Mesenteric fat pad (tissue), 1 donor: ENCODE measurements around the gene TRPM3. TPM values are rescaled to one million over a fixed set of nuclear protein-coding genes. Genes with fewer than 3 reads are reported as not detected.

Experiments used
- DNase-seq: peaks from one replicate; pipeline ENCODE4 v3.0.0-alpha.2; 2020; ENCODE audit warnings: low spot score
- total RNA-seq: library from RNA; stranded (reverse); fragmentation: NEBNext Ultra II Directional; extraction: Animal tissue kit (Norgen Biotek cat#: 25700); gene quantifications from one replicate; pipeline ENCODE4 v1.2.1, GENCODE V29; 2021
- donor health status: DM: yes; HTN: yes; CAD: no.

TRPM3 gene
- total RNA-seq, 1 donor from 2014 or later, result 0.48 TPM

- no peak for DNase-seq
These were observed 22.6 kb downstream of the TRPM3 start for GRCh38 chr9:71098801-71099200.

DNA sequence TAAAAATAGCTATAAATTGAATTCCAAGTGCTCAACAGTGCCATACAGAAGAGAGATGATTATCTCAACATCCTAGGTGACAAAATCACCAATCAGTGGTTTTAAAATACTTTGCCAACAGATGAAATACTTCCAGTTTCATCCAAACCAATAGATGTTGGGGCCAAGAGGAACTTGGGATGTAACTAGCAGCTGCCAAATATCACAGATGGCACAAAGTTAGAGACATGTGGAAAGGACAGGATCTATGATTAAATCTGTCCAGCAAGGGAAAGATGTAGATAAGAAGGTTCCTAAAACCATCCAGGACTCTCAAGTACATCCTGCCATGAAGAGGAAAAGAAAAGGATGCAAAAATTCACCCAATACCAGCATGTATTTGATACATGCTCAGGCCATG is 23.8 kb downstream of the TRPM3 start:
- no peak for DNase-seq

- DNase-seq, result no peak
These were observed 24.9 kb downstream of the TRPM3 start for GRCh38 chr9:71096421-71097108.

- DNase-seq, result no peak
These were observed 26.6 kb downstream of the TRPM3 start for GRCh38 chr9:71094708-71095251.

DNA sequence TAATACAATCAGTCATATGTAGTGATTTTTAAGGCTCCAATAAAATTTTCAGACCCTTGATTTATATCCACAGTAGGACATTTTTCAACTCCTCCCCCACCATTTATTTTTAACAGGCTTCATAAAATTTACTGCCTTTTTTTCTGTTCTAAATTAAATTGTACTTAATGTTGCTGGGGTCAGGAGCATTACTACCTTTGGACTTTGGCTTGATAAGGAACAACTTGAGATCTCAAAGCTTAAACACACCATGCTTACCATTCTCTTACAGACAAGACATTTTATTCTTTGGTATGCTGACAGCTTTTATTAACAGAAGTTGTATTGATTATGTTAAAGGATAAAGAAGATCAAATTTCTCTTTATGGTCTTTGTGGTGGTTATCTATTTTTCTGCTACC is 30.5 kb downstream of the TRPM3 start:
- DNase-seq, result no peak

- DNase-seq, result no peak
These were observed 42.0 kb downstream of the TRPM3 start for GRCh38 chr9:71079451-71079850.

DNA sequence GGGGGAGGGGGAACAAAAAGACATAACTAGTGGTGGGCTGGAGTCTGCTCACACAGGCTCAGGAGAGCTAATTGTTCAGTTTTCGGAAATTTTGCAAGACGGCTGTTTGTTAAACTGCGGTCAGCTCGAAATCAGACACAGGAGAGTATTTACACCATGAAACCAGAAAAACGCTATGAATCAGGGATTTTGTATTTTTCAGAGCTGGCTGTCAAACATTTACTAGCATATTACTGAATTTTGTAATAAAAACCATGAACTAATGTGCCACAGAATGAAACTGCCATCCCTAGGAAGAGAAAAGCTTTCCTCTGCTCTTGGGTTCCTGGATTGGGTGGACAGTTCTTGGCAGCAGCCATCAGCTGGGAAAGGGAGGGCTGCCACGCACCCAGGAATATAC is 45.3 kb downstream of the TRPM3 start:
- DNase-seq, result no peak

DNA sequence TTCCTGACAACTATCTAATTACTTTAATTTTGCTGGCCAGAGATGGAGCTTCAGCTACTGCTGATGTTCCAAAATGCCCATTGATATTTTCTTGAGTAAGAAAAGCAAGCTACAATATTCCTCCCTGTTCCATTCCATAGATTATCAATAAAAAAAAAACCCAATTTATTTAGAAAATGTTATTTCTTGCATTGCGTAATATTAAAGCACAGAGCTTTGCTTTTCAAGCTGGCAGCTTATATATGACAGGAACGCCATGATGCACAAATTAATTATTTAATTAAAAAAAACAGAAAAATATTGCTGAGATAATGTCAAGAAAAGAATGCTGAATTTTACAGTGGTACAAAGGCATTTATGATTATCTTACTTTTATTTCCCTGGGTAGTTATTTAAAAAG is 47.9 kb downstream of the TRPM3 start:
- no peak for DNase-seq

- DNase-seq, result no peak
These were observed 48.8 kb downstream of the TRPM3 start for GRCh38 chr9:71072587-71072986.

DNA sequence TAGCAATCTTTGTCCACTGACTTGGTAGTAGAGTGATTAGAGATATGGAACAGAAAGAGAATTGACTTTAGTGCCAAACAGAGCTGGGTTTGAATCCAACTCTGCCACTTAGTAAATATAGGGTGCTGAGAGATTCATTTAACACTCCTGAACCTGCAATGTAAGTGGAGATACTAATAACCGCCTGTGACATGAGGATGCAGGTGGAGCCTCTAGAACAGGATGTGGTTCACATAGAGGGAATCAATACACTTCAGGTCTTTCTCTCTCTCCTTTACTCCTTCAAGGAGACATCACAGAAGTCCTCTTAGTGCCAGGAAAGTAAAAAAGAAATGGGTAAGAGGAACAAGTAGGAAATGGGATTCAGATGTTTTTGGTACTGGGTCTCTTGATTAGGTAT is 49.8 kb downstream of the TRPM3 start:
- no peak for DNase-seq

DNA sequence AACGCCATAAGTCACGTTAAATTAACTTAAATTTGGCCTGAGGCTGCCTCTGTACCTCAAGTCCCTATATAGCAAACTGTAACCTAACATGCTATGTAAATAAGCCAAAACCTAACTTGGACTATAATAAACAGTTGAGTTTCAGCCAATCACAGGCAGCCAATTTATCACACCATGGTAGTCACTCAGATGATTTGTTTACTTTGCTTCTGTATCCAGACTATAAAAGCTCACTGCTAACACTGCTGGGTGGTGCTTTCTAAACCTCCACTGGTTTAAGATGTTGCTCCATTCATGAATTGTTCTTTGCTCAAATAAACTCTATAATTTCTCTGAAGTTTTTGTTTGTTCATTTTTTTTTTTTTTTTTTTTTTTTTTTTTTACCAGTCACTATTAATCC is 62.8 kb downstream of the TRPM3 start:
- no peak for DNase-seq

DNA sequence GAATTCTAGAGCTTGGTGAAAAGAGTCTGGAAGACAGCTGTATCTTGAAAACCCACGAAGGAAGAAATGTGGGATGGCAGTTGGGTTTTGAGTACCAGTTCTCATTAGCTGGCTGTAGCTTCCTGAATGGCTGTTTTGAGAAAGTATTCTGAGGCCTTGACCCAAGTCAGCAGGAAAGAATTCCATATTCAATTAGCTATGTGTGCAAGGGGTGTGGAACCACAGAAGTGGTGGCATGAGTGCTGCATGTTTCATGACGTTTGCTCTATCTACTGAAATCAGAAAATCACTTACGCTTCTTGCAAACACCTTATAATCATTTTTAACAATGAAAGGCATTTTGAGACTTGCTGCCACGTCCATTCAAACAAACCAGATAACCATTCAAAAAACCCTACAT is 69.1 kb downstream of the TRPM3 start:
- no peak for DNase-seq

- no peak for DNase-seq
These were observed 73.1 kb downstream of the TRPM3 start for GRCh38 chr9:71048280-71048679.

GRCh38 chr9:71042448-71042990 is 78.9 kb downstream of the TRPM3 start:
- no peak for DNase-seq

GRCh38 chr9:71037521-71037920 is 83.9 kb downstream of the TRPM3 start:
- no peak for DNase-seq

GRCh38 chr9:71036501-71036900 is 84.9 kb downstream of the TRPM3 start:
- DNase-seq, result no peak

GRCh38 chr9:71032779-71033178 is 88.6 kb downstream of the TRPM3 start:
- no peak for DNase-seq

- no peak for DNase-seq
These were observed 95.7 kb downstream of the TRPM3 start for GRCh38 chr9:71025728-71026127.

GRCh38 chr9:71025201-71025600 is 96.2 kb downstream of the TRPM3 start:
- no peak for DNase-seq

GRCh38 chr9:71010258-71010657 is 111.2 kb downstream of the TRPM3 start:
- no peak for DNase-seq

DNA sequence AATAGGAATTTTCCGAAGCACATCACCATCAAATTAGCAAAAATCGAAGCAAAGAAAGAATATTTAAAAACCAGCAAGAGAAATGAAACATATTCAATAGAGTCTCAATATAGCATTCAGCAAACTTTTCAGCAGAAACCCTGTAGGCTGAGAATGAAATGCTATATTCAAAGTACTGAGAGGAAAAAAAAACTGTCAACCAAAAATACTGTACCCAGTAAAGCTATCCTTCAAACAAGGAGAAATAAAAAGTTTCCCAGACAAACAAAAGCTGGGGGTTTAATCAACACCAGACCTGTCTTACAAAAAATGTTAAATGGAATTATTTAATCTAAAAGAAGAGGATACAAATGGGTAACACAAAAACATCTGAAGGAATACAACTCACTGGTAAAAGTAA is 116.0 kb downstream of the TRPM3 start:
- DNase-seq, result no peak

- no peak for DNase-seq
These were observed 117.2 kb downstream of the TRPM3 start for GRCh38 chr9:71004196-71004595.

DNA sequence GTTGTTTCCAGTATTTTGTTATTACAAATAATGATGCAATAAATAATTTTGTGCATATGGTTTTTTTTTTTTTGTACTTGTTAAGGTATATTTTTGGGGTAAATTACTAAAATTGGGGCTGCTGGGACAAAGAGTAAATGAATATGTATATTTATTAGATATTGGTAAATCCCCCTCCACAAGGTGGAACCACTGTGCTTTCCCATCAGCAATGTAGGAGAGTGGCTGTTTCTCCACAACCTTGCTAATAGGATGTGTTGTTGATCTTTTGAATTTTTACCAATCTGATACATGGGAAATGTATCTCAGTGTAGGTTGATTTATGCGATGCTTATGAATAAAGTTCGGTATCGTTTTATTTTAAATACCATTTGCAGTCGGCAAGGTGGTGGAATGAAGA is 118.1 kb downstream of the TRPM3 start:
- no peak for DNase-seq
